Dendritic cell treated with granulocyte-macrophage colony-stimulating factor and Interleukin-4, amounts not matched to agents 40 ng/mL and 50 ng/mL, for 4 days (primary cell): ENCODE results near the gene SORL1.
A peak's percentile ranks its signal among the peaks of the same experiment; 100 is the strongest.
"Not testable (repeated sequence)": the region's sequence is repeated elsewhere in the genome, so short reads cannot be mapped to it uniquely, and the experiment has no call there.

Experiments used
- H3K27ac Mint-ChIP-seq: one replicate; pipeline ENCODE4 v1.8.0; 2022; ENCODE audit warnings: mild to moderate bottlenecking, mixed read lengths
- H3K27me3 Mint-ChIP-seq: one replicate; pipeline ENCODE4 v1.8.0; 2022; ENCODE audit warnings: mild to moderate bottlenecking, mixed read lengths
- H3K36me3 Mint-ChIP-seq: one replicate; pipeline ENCODE4 v1.8.0; 2022; ENCODE audit warnings: low read depth, mixed read lengths
- H3K4me1 Mint-ChIP-seq: one replicate; pipeline ENCODE4 v1.8.0; 2022; ENCODE audit warnings: low read depth, mixed read lengths
- H3K4me3 Mint-ChIP-seq: one replicate; pipeline ENCODE4 v1.8.0; 2022; ENCODE audit warnings: mild to moderate bottlenecking, moderate library complexity, mixed read lengths
- H3K9me3 Mint-ChIP-seq: one replicate; pipeline ENCODE4 v1.8.0; 2022; ENCODE audit warnings: mixed read lengths
- intact Hi-C: fragments of 100-400 bp; cut with micrococcal nuclease; formaldehyde crosslinking; loops from one replicate; pipeline ENCODE4 v1.15.0; 2022

The SORL1 gene

DNA sequence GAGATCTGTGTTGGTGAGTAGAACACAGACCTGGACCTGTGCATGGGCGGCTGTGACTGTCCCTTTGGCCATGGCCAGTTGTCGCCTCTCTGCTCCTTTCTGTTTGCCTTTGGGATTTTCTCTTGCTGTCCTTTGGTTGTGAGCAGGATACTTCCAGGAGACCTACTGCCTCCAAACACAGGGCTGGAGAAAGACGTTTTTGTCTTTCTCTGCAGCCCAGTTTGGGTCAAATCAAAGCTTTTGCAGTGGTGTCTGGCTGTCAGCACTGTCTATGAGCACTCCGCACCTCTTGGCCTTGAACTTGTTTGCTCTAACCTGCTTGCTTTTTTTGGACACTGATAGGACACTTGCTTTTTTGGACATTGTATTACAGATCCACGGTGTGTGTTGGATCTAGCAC lies 109.6 kb downstream of the SORL1 start:
- Mint-ChIP-seq H3K27me3 (no peaks in the 10 kb centered on the region), H3K27ac (no peak overlapping the region), H3K4me1 (no peaks in the 10 kb centered on the region), H3K9me3 (no peaks in the 10 kb centered on the region), H3K36me3 (peaks cover 62% of the 10 kb centered on the region), H3K4me3 (no peak overlapping the region)
- intact Hi-C loops, result no loop called here

GRCh38 chr11:121563003-121563402 lies 110.9 kb downstream of the SORL1 start:
- Mint-ChIP-seq H3K4me1 (no peaks in the 10 kb centered on the region), H3K27me3 (no peaks in the 10 kb centered on the region), H3K4me3 (no peak overlapping the region), H3K36me3 (peaks cover 65% of the 10 kb centered on the region), H3K27ac (no peak overlapping the region), H3K9me3 (no peaks in the 10 kb centered on the region)
- intact Hi-C loops, result no loop called here

DNA sequence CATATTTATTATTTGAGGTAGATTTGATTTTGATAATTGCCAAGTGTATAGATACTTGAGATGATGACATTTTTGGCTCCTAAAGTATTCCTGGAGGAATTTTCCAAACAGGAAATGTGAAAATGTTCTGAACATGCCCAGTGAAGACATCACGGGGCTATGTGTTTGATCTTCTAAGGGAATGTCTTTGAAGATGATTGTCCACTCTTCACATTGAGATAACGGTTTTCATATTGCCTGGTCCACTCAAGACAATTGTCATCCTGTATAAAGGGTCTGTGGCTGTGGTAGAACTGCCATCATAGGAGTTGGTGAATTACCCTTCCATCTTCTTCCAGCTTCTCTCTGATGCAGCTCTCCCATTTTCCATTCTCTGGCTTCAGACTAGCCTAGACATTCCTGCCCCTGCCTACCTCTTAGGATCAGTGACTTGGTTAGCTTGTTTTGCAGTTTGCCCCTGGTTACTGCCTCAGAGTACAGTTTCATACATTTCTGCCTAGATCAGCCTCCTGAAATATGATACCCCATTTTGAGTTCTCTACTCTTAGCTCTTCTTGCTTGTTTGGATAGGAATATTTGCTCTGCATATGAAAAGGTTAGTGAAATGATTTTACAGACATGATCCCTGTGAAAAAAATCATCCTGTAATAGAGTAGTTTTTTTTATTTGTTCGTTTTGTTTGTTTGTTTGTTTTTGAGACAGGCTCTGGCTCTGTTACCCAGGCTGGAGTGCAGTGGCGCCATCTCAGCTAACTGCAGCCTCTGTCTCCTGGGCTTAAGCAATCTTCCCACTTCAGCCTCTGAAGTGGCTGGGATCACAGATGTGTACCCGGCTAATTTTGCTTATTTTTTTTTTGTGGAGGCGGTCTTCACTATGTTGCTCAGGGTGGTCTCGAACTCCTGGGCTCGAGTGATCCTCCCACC lies 112.0 kb downstream of the SORL1 start:
- intact Hi-C loops, result no loop called here

DNA sequence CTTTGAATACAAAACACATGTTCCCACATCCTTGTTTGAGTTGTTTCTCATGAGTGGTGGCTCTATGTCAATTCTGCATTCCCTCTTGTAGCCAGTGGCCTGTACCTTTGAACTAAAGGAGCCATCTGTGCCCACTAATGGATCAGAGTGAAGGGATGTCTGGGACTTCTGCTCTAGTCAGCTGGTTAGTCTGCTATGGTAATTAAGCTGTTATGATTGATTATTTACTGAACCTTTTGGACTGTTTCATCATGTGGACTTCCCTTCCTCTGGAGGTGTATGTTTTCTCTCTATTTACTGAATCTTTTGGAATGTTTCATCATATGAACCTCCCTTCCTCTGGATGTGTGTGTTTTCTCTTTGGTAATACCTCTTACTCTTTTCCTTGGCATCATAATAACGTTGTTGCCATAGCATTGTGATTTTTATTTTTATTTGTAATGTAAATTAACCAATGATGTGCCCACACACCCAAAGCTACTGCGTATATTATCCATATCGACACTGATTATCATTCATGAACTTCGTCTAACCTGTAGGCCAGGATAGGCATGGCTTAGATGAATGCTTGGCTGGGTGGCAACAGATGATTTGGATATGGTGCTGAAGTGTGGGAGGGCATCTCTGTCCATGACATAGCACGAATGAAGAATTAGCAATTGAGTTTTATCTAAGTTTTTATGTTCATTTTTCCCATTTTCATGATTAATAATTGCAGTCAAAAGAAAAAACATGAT lies 113.0 kb downstream of the SORL1 start:
- no peaks in the 10 kb centered on the region for H3K4me1 Mint-ChIP-seq

More for the DNA sequence above, 112.0 kb downstream of the SORL1 start:
- no peaks in the 10 kb centered on the region for H3K9me3 Mint-ChIP-seq
- peaks cover 63% of the 10 kb centered on the region for H3K36me3 Mint-ChIP-seq
- H3K27ac Mint-ChIP-seq, result no peak overlapping the region
- H3K4me3 Mint-ChIP-seq, result no peak overlapping the region
- no peaks in the 10 kb centered on the region for H3K4me1 Mint-ChIP-seq
- H3K27me3 Mint-ChIP-seq, result no peaks in the 10 kb centered on the region

GRCh38 chr11:121566279-121567168 lies 114.4 kb downstream of the SORL1 start:
- Mint-ChIP-seq H3K9me3 (no peaks in the 10 kb centered on the region), H3K4me1 (peaks cover 7% of the 10 kb centered on the region), H3K27ac (no peak overlapping the region), H3K36me3 (peaks cover 66% of the 10 kb centered on the region), H3K27me3 (no peaks in the 10 kb centered on the region), H3K4me3 (no peak overlapping the region)
- intact Hi-C loops, result no loop called here

More for the DNA sequence above, 113.0 kb downstream of the SORL1 start:
- Mint-ChIP-seq H3K36me3 (peaks cover 63% of the 10 kb centered on the region), H3K4me3 (no peak overlapping the region), H3K27ac (no peak overlapping the region), H3K9me3 (no peaks in the 10 kb centered on the region), H3K27me3 (no peaks in the 10 kb centered on the region)
- intact Hi-C loops, result no loop called here

DNA sequence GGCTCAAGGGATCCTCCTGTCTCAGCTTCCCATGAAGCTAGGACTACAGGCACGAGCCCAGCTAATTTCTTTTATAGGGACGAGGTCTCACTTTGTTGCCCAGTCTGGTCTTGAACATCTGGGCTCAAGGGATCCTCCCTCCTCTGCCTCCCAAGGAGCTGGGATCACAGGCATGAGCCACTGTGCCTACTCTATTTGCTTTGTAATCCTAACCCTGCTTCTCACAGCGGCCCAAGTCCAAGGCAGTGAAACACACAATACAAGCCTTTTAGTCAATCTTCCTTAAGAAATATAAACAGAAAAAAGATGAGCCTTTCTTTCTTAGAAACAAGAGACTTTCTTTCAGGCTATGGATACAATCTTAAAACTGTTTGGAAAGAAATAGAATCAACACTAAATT lies 115.9 kb downstream of the SORL1 start:
- Mint-ChIP-seq H3K9me3 (no peaks in the 10 kb centered on the region), H3K27me3 (peaks cover 10% of the 10 kb centered on the region), H3K4me1 (peaks cover 21% of the 10 kb centered on the region), H3K36me3 (peaks cover 68% of the 10 kb centered on the region), H3K27ac (no peak overlapping the region), H3K4me3 (no peak overlapping the region)
- intact Hi-C loops, result no loop called here

DNA sequence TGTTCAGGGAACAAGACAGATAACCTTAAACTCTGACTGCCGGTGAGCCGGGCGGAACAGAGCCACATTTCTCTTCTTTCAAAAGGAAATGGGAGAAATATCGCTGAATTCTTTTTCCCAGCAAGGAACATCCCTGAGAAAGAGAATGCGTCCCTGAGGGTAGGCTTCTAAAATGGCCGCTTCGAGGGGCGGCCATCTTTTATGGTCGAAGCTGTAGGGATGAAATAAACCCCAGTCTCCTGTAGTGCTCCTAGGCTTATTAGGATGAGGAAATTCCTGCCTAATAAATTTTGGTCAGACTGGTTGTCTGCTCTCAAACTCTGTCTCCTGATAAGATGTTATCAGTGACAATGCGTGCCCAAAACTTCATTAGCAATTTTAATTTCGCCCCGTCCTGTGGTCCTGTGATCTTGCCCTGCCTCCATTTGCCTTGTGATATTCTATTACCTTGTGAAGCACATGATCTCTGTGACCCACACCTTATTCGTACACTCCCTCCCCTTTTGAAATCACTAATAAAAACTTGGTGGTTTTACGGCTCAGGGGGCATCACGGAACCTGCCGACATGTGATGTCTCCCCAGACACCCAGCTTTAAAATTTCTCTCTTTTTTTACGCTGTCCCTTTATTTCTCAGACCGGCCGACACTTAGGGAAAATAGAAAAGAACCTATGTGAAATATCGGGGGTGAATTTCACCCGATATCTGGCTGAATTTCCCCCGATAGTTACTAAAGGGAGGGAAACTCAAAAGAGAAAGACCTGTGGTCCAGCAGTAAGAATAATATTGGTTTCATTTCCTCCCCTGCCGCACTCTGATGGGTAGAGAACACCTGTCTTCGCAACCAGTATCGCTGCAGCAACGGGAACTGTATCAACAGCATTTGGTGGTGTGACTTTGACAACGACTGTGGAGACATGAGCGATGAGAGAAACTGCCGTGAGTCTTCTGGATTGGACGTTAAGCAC lies 117.5 kb downstream of the SORL1 start:
- not testable (repeated sequence) for H3K9me3 Mint-ChIP-seq, H3K27ac Mint-ChIP-seq, H3K4me3 Mint-ChIP-seq
- H3K27me3 Mint-ChIP-seq, result peaks cover 19% of the 10 kb centered on the region
- H3K36me3 Mint-ChIP-seq, result peaks cover 69% of the 10 kb centered on the region
- H3K4me1 Mint-ChIP-seq, result peaks cover 31% of the 10 kb centered on the region
- intact Hi-C loops, result loop anchor here (10.0 kb wide), 1 partner anchor 115 kb away; the partner anchor contains the start of genes SORL1 and SORL1-AS1

- H3K4me3 Mint-ChIP-seq, result no peak overlapping the region
- H3K27me3 Mint-ChIP-seq, result peaks cover 19% of the 10 kb centered on the region
- peaks cover 69% of the 10 kb centered on the region for H3K36me3 Mint-ChIP-seq
- intact Hi-C loops, result loop anchor here (10.0 kb wide), 1 partner anchor 116 kb away; the partner anchor contains the start of genes SORL1 and SORL1-AS1
- no peak overlapping the region for H3K27ac Mint-ChIP-seq
- no peaks in the 10 kb centered on the region for H3K9me3 Mint-ChIP-seq
- H3K4me1 Mint-ChIP-seq, result peaks cover 40% of the 10 kb centered on the region
These were observed 118.3 kb downstream of the SORL1 start for GRCh38 chr11:121570453-121570852.

GRCh38 chr11:121571506-121571905 lies 119.4 kb downstream of the SORL1 start:
- Mint-ChIP-seq H3K27ac (no peak overlapping the region), H3K9me3 (no peaks in the 10 kb centered on the region), H3K27me3 (peaks cover 21% of the 10 kb centered on the region), H3K4me3 (no peak overlapping the region), H3K36me3 (peaks cover 69% of the 10 kb centered on the region), H3K4me1 (peaks cover 50% of the 10 kb centered on the region)
- intact Hi-C loops, result loop anchor here (10.0 kb wide), 1 partner anchor 117 kb away; the partner anchor contains the start of genes SORL1 and SORL1-AS1

- Mint-ChIP-seq H3K27me3 (peaks cover 28% of the 10 kb centered on the region), H3K4me3 (no peak overlapping the region), H3K27ac (no peak overlapping the region), H3K9me3 (no peaks in the 10 kb centered on the region), H3K36me3 (peaks cover 69% of the 10 kb centered on the region), H3K4me1 (peaks cover 61% of the 10 kb centered on the region)
- intact Hi-C loops, result loop anchor here (10.0 kb wide), 1 partner anchor 118 kb away; the partner anchor contains the start of genes SORL1 and SORL1-AS1
These were observed 120.5 kb downstream of the SORL1 start for GRCh38 chr11:121572571-121573059.

- Mint-ChIP-seq H3K4me3 (no peak overlapping the region), H3K36me3 (peaks cover 63% of the 10 kb centered on the region), H3K4me1 (peaks cover 81% of the 10 kb centered on the region), H3K27me3 (peaks cover 28% of the 10 kb centered on the region), H3K9me3 (peaks cover 2% of the 10 kb centered on the region), H3K27ac (no peak overlapping the region)
- intact Hi-C loops, result loop anchor here (10.0 kb wide), 1 partner anchor 120 kb away; the partner anchor contains the start of genes SORL1 and SORL1-AS1
These were observed 122.7 kb downstream of the SORL1 start for GRCh38 chr11:121574801-121575200.

GRCh38 chr11:121575250-121575962 lies 123.3 kb downstream of the SORL1 start:
- Mint-ChIP-seq H3K9me3 (peaks cover 8% of the 10 kb centered on the region), H3K36me3 (peaks cover 64% of the 10 kb centered on the region), H3K27ac (peak overlapping the region; percentile 6), H3K4me1 (peaks cover 81% of the 10 kb centered on the region), H3K27me3 (peaks cover 31% of the 10 kb centered on the region), H3K4me3 (no peak overlapping the region)
- intact Hi-C loops, result loop anchor here (10.0 kb wide), 1 partner anchor 121 kb away; the partner anchor contains the start of genes SORL1 and SORL1-AS1
